Activated CD4-positive, CD25-positive, alpha-beta regulatory T cell treated with anti-CD3 and anti-CD28 coated beads, Interleukin-2, amount 50 U/mL, for 16 hours (primary cell): ENCODE results near the gene HMX1.

Experiments
- DNase-seq: peaks from one replicate; pipeline ENCODE4 v3.0.0-alpha.2; 2020; ENCODE audit warnings: low read depth, low spot score

The HMX1 gene

DNA sequence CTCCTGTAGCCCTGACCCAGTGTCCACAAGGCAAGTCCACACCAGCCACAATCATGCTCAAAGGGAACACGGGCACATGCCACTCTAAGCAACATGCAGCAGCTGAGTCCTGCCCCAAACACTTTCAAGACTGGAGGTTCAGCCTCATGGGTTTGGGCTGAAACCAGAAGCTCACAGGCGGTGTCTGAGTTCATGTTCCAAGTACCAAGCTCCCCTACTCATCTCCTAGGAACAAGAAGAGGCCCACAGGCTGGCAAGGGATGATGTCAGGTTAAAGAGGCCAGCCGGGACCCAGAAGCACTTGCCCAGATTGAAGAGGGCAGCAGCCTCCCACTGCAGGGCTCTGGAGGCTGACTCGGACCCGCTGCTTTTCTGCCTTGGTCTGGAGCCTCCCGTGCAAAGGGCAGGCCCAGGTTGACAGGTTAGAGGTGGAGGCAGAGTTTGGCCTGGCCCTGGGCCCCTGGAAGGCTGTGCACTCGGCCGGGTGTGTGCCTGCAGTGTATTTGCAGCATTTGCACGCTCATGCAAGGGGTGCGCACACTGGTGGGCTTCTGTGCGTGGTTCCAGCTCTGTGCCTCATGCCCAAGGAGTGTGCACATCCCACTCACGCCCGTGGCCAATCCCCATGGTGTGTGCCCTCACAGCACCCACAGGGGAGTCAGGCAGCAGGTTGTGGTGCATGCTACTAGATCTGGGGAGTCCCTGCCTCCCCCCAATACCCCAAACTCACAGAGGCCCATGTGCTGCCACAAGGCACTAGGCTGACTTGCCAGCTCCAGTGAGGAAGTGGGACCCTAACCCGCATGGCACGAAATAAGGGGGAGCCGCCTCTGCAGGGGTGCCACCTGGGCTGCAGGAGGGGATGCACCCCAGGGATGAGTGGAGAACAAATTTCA is 2.4 kb downstream of the HMX1 start:
- no peak for DNase-seq

GRCh38 chr4:8868321-8869001 is 3.2 kb downstream of the HMX1 start:
- DNase-seq, result no peak

DNA sequence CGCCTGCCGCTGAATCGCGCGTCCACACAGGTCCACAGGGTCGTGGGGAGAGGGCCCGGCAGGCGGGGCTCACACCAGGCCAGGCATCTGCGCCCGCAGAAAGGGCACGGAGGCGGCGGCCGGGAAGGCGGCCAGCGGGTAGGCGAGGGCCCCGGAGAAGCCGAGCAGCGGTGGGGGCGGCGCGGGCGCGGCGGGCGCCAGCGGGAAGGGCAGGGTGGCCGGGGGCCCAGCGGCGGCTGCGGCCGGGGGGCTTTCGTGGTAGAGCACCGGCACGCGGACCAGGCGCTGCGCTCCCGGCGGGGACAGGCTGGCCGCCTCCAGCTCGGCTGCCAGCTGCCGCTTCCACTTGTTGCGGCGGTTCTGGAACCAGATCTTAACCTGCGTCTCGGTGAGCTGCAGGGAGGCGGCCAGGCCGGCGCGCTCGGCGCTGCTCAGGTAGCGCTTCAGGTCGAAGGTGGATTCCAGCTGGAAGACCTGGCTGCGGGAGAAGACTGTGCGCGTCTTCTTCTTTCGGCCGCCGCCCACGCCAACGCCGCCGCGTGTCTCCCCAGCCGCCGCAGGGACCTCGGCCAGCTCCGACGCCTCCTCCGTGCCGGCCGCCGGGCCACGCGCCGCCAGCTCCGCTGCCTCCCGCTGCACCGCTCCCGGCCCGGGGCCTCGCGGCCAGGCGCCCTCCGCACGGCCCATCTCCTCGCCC is 3.9 kb downstream of the HMX1 start:
- no peak for DNase-seq

DNA sequence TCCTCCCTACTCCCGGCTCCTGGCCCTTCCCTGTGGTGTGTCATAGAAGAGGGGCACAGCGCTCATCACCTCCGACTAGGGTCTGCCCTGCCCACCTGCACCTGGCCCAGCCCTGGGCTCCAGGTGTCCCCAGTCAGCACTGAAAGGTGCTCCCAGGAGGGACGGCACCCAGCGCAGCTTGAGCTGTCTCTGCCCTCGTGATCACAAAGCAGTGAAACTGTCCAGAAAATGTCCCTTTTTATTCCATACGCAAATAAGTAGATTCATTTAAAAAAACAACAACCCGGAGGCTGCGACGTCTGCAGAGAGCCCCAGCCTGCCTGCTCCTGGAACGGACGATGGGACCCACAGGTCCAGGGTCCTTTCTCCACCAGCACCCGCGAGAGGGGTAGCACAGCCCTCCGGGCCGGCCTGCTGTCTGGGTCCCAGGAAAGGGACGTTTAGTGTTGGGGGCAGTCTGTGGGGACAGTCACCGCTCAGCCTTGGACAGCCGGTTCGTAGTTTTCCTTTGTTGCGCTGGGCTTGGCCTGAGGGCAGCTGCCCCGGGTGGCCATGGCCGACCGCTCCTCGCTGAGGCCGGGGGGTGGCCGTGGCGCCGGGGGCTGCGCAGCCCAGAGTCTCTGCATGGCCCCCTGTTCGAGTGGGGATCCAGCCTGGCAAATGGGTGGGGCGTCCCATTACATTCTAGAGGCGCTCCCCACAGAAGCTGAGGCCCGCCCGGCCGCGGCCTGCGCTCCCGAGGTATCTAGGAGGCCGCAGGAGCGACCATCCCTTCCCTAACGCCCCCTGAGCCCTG is 4.6 kb downstream of the HMX1 start:
- DNase-seq, result no peak

DNA sequence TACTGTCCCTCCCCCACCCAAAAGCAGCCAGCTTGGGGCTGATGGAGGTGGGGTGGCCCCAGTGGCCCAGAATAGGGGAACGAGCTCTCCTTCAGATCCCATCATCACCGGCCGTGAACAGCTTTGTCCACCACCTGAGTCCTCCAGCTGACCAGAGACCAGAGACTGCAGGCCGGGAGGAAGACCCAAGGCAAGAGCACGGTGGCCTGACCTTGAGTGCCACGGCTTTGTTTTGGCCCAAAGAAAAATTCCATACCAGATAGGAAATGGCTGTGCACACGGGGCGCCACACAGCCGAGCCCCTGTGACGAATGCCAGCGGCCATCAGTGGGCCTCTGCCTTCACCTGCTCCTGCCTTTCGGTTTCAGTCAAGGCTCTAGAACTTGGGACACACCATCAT is 5.2 kb downstream of the HMX1 start:
- DNase-seq, result no peak

GRCh38 chr4:8865681-8866310 is 5.8 kb downstream of the HMX1 start:
- no peak for DNase-seq

DNA sequence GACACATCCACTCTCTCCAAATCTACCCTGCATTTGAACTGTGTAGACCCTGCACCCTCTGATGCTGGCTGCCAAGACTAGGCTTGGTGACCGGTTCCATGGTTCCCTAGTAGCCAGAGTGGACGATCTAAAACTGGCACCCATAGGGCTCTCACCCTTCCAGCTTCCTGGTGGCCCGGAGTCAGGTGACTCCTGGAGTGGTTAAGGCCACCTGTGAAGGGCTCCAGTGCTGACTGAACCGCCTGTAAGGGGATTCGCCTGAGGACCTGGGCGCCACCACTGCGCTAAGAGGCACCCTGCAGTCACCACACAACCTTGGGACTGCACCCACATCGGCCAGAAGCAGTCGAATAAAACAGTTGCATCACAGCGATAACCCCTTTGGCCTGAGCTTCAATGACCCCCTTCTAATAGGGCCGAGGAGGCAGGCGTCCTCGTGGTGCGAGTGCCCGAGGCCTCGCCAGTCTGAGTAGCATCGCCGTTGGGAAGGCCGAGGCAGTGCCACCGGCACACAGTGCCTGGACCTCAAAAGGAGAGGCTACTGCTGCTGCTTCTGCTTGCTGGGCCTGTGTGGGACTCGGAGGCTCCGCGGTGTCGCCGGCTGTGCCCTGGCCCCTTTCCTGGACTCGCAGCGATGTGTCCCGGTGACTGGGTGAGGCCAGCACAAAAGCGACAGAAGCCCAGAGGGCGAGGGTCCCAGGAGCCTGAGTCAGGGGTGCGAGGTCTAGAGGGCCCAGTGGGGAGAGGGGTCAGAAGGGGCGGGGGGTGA is 6.5 kb downstream of the HMX1 start:
- no peak for DNase-seq

- DNase-seq, result no peak
Measured at GRCh38 chr4:8863686-8864682, 7.7 kb downstream of the HMX1 start.

DNA sequence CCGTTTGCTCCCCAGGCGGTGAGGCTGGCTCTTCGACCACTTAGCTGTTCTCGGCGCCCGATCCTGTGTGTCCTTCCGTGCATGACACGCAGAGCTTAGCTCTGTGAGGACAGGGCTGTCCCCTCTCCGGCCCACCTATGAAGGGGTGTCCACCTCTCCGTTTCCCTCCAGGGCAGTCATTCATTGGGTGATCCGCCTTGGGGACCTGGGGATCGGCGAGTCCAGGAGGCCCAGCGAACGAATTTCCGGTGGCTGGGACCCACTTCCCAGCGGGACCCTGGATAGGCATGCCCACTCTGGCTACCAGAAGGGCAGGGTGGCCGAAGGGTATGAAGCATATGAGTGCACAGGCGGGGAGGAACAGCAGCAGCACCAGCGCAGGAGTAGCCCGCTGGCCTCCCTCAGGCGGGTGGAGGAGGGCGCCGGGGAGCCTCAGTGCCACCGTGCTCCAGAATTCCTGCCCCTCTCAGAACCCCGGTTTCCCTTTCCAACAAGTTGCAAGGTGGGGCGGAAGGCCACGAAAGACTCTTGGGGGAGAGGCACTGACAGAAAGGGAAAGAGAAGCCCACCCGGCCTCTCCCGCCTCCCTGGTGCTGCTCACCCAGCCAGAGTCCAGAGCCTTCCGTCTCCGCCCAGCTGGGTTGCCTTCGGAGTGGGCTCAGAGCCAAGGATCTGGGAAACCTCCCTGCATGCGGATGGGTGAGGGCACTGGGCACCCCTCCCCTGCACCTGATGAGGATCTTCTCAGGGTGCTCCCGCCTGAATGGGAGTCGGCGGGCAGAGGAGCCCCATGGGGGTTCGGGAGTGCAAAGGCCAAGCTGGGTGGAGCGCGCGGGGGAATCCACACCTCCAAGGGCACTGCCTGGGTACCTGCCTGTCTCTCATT is 8.6 kb downstream of the HMX1 start:
- no peak for DNase-seq

DNA sequence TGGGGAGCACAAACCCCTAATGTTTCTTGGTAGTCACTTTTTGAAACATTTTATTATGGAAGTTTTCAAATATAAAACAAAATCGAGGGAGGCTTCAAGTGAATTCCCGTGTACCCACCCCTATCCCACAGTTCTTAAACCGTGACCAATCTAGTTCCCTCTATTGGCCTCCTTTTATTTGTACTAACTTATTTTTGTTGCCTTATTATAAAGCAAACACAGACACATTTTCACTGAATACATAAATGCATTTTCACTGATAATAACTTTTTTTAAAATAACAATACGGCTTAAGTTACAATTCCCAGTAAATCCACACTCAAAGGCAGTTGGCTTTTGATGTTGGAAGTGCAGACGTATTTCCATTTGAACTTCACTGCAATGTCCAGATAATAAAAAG is 9.3 kb downstream of the HMX1 start:
- DNase-seq, result no peak

GRCh38 chr4:8861576-8862295 is 9.9 kb downstream of the HMX1 start:
- no peak for DNase-seq

- no peak for DNase-seq
Measured at GRCh38 chr4:8860892-8861575, 10.6 kb downstream of the HMX1 start.

GRCh38 chr4:8860096-8860891 is 11.3 kb downstream of the HMX1 start:
- no peak for DNase-seq

DNA sequence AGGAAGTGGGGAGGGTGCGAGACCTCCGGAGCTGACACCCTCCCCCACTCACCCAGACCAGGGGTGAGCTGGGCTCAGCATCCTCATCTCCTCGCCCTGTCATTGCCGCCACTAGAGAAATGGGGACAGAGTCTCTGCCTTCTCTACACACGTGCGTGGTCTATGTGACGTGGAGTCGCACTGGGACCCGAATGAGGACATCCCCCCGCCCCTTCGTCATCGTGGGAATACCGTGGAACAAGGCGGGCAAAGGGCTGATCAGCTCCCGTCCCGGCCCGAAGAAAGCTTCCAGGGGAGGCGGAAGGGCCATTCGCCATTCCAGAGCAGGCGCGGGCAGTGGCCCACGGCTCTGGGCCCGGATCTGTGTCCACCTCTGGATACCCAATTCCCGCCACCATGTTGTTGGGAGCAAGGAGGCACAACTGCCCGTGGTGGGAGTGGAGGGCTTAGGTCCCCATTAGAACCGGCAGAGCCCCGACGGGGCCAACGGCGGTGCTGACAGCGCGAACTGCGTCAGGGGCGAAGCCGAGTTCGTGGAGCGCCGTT is 12.0 kb downstream of the HMX1 start:
- no peak for DNase-seq

- DNase-seq, result no peak
Measured at GRCh38 chr4:8858701-8859210, 12.9 kb downstream of the HMX1 start.
